ENCODE measurements around the gene PHF12. TPM values are rescaled to one million over a fixed set of nuclear protein-coding genes. Genes with fewer than 3 reads are reported as not detected.
A peak's percentile ranks its signal among the peaks of the same experiment; 100 is the strongest.

Gene PHF12
- polyA plus RNA-seq, 2 of the 4 experiments (the other 2 are of a cell fraction): 25.3 to 29.9 TPM

GRCh38 chr17:28970879-28971278 lies 19.6 kb upstream of the PHF12 start:
- Histone ChIP-seq H3K4me1 (no peaks in the 10 kb centered on the region), H3K9me3 (no peaks in the 10 kb centered on the region), H3K4me2 (no peak overlapping the region), H3K4me3 (no peak overlapping the region), H3K27ac (no peak overlapping the region)
- no peak for FAIRE-seq
- CTCF ChIA-PET: interaction anchor here (1.0 to 7.8 kb wide), 5 partner anchors 9 to 153 kb away, joined by 3 to 255 read pairs (median 4); no protein-coding TSS in a partner anchor
- TF ChIP-seq RFX5 (IDR thresholded peaks at IDR 0.05) (no peak), ATOH8 (CRISPR knock-in tag; IDR thresholded peaks at IDR 0.05; ENCODE audit: low read depth) (no peak), MYC (IDR thresholded peaks at IDR 0.05; ENCODE audit: borderline replicate concordance, low read length) (no peak), RNF2 (IDR thresholded peaks at IDR 0.05; ENCODE audit: borderline replicate concordance, low read depth) (no peak), HOXB13 (CRISPR knock-in tag; IDR thresholded peaks at IDR 0.05; ENCODE audit: low read depth) (no peak), GATA3 (IDR thresholded peaks at IDR 0.05; ENCODE audit: borderline replicate concordance) (no peak), MAZ (IDR thresholded peaks at IDR 0.05; ENCODE audit: borderline replicate concordance, low read depth, low read length) (no peak), EP300 (IDR thresholded peaks at IDR 0.05) (no peak), POLR2A (IDR thresholded peaks at IDR 0.05; ENCODE audit: low read length) (no peak), CBX8 (IDR thresholded peaks at IDR 0.05) (no peak)
- 69% methylated on average over 6 of the region's 6 CpGs for WGBS (ENCODE audit: missing lambda C conversion rate)
- DNase-seq (ENCODE audit: low read depth in 1 of 2, low spot score in 1 of 2): no peak
- ATAC-seq: no peak
- POLR2A ChIA-PET: no interaction called here

GRCh38 chr17:28969706-28970393 lies 18.5 kb upstream of the PHF12 start:
- no peak for TF ChIP-seq BCL3 (IDR thresholded peaks at IDR 0.05)
- no peaks in the 10 kb centered on the region for H3K4me1 ChIP-seq
- FAIRE-seq (no peak), ATAC-seq (no peak), DNase-seq (ENCODE audit: low read depth in 1 of 2, low spot score in 1 of 2) (no peak)
- no peak overlapping the region for H3K4me2 ChIP-seq
- ChIA-PET CTCF (interaction anchor here (1.0 to 7.8 kb wide), 7 partner anchors 8 to 154 kb away, joined by 3 to 255 read pairs (median 3); no protein-coding TSS in a partner anchor), POLR2A (no interaction called here)
- H3K9me3 ChIP-seq: no peaks in the 10 kb centered on the region
- H3K4me3 ChIP-seq: no peak overlapping the region
- WGBS (ENCODE audit: missing lambda C conversion rate): 63% methylated on average over 12 of the region's 12 CpGs
- no peak overlapping the region for H3K27ac ChIP-seq

GRCh38 chr17:28968914-28969295 lies 17.6 kb upstream of the PHF12 start:
- FAIRE-seq (peak; percentile 61), DNase-seq (ENCODE audit: low read depth in 1 of 2, low spot score in 1 of 2) (no peak), ATAC-seq (no peak)
- ChIA-PET POLR2A (no interaction called here), CTCF (interaction anchor here (0.7 to 7.8 kb wide), 8 partner anchors 9 to 393 kb away, joined by 3 to 255 read pairs (median 4); no protein-coding TSS in a partner anchor)
- Histone ChIP-seq H3K4me3 (no peak overlapping the region), H3K4me2 (no peak overlapping the region), H3K4me1 (0 out of 3 replicates have a peak, but pooled peaks cover 6% of the 10 kb centered on the region), H3K27ac (no peak overlapping the region), H3K9me3 (no peaks in the 10 kb centered on the region)
- WGBS (ENCODE audit: missing lambda C conversion rate): 54% methylated on average over 2 of the region's 2 CpGs
- TF ChIP-seq ZC3H11A (IDR thresholded peaks at IDR 0.05) (no peak), RAD21 (conservative IDR thresholded peaks at IDR 0.05 in 1 of 2, IDR thresholded peaks at IDR 0.05 in 1 of 2) (no peak), ATOH8 (CRISPR knock-in tag; IDR thresholded peaks at IDR 0.05; ENCODE audit: low read depth) (no peak)

- no peak overlapping the region for H3K4me2 ChIP-seq
- TF ChIP-seq ZFP36 (IDR thresholded peaks at IDR 0.05; ENCODE audit: borderline replicate concordance, partially characterized antibody) (no peak), RAD21 (conservative IDR thresholded peaks at IDR 0.05 in 1 of 2, IDR thresholded peaks at IDR 0.05 in 1 of 2) (no peak), HDAC2 (IDR thresholded peaks at IDR 0.05) (no peak), CHD4 (IDR thresholded peaks at IDR 0.05; ENCODE audit: borderline replicate concordance) (no peak), POLR2AphosphoS2 (conservative IDR thresholded peaks at IDR 0.05; ENCODE audit: low read length) (no peak), EHMT2 (IDR thresholded peaks at IDR 0.05; ENCODE audit: low read depth) (no peak), PHF8 (IDR thresholded peaks at IDR 0.05; ENCODE audit: borderline replicate concordance, low read depth) (no peak), JUN (IDR thresholded peaks at IDR 0.05) (no peak), KDM5A (IDR thresholded peaks at IDR 0.05) (no peak)
- H3K27ac ChIP-seq: no peak overlapping the region
- no peak for ATAC-seq
- H3K4me3 ChIP-seq: no peak overlapping the region
- 57% methylated on average over 10 of the region's 10 CpGs for WGBS (ENCODE audit: missing lambda C conversion rate)
- H3K9me3 ChIP-seq: no peaks in the 10 kb centered on the region
- ChIA-PET POLR2A (no interaction called here), CTCF (interaction anchor here (0.8 to 7.8 kb wide), 18 partner anchors 8 to 241 kb away, joined by 3 to 255 read pairs (median 4); no protein-coding TSS in a partner anchor)
- FAIRE-seq: no peak
- H3K4me1 ChIP-seq: 0 out of 3 replicates have a peak, but pooled peaks cover 6% of the 10 kb centered on the region
- DNase-seq (ENCODE audit: low read depth in 1 of 2, low spot score in 1 of 2): no peak
Measured at GRCh38 chr17:28968231-28968913, 17.1 kb upstream of the PHF12 start.

All from A549 (cell line).